HFFc6 (cell line): ENCODE measurements around the gene GP1BA. TPM values are rescaled to one million over a fixed set of nuclear protein-coding genes. Genes with fewer than 3 reads are reported as not detected.
"Not testable (repeated sequence)": the region's sequence is repeated elsewhere in the genome, so short reads cannot be mapped to it uniquely, and the experiment has no call there.

Experiments
- DNase-seq: peaks from one replicate; pipeline ENCODE4 v3.0.0-alpha.2; 2018
- H3K27ac Mint-ChIP-seq: 2 replicates; pipeline ENCODE4 v1.8.0; 2020; ENCODE audit warnings: mild to moderate bottlenecking, mixed read lengths
- H3K27me3 Mint-ChIP-seq: 2 replicates; pipeline ENCODE4 v1.8.0; 2021; ENCODE audit warnings: mild to moderate bottlenecking, moderate library complexity, mixed read lengths; ENCODE audit not compliant: insufficient read depth
- H3K36me3 Mint-ChIP-seq: 2 replicates; pipeline ENCODE4 v1.8.0; 2021; ENCODE audit warnings: low read depth, mixed read lengths
- H3K4me1 Mint-ChIP-seq: 2 replicates; pipeline ENCODE4 v1.8.0; 2020; ENCODE audit warnings: low read depth, mixed read lengths
- H3K4me3 Mint-ChIP-seq: 2 replicates; pipeline ENCODE4 v1.8.0; 2020; ENCODE audit warnings: mild to moderate bottlenecking, moderate library complexity, mixed read lengths
- H3K9me3 Mint-ChIP-seq: 2 replicates; pipeline ENCODE4 v1.8.0; 2020; ENCODE audit warnings: mild to moderate bottlenecking, mixed read lengths
- total RNA-seq, 6 experiments: library from RNA; stranded (reverse); fragmentation: NEBNext Ultra II Directional; extraction: Animal tissue kit (Norgen Biotek cat#: 25700); gene quantifications; 2 replicates in 1 of 6; 3 replicates in 5 of 6; pipeline ENCODE4 v1.2.3, GENCODE V29; 2021
- TF ChIP-seq, protein P1 (sequence below): fragments of 200-600 bp; sonication (generic); IDR thresholded peaks from 2 replicates; pipeline ENCODE4 v1.5.0; 2021; ENCODE audit warnings: antibody characterized with exemption, mild to moderate bottlenecking

Gene GP1BA
- total RNA-seq, 6 experiments from 2014 or later = not detected

DNA sequence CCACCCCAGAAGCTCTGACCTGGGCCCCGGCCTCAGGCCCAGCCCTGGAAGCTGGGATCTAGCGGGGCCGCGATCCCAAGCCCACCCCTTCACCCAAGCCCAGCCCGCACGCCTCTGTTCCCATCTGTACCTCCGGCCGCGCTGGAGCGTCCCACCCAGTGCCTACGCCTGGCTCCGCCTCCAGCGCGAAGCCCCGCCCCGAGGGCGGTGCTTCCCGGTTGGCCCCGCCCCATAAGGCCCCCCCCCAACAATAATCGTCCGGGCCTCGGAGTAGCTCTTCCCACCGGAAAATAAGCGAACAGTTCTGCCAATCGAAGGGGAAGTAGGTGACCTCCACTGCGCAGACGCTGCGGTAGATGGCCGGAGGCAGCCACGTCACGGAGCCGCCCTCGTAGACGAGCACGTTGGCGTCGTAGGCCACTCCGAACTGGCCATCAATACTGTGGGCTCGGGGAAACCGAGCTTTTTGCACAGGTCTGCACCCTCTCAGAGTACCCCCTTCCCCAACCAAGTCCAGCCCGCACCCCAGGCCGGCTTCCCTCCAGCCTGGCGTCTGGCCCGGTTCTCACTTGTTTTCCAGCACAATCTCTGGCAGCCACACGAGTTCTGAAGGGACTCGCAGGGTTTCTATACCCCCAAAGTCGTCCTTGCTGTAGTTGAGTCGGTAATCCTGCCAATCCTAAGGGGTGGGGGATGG lies 30.3 kb upstream of the GP1BA start:
- Mint-ChIP-seq H3K27me3 (peaks cover 8% of the 10 kb centered on the region), H3K9me3 (no peaks in the 10 kb centered on the region), H3K4me1 (peaks cover 6% of the 10 kb centered on the region; the same call in 1 of the 2 replicates), H3K27ac (no peak overlapping the region), H3K4me3 (no peak overlapping the region), H3K36me3 (no peaks in the 10 kb centered on the region)
- TF ChIP-seq, protein P1, sequence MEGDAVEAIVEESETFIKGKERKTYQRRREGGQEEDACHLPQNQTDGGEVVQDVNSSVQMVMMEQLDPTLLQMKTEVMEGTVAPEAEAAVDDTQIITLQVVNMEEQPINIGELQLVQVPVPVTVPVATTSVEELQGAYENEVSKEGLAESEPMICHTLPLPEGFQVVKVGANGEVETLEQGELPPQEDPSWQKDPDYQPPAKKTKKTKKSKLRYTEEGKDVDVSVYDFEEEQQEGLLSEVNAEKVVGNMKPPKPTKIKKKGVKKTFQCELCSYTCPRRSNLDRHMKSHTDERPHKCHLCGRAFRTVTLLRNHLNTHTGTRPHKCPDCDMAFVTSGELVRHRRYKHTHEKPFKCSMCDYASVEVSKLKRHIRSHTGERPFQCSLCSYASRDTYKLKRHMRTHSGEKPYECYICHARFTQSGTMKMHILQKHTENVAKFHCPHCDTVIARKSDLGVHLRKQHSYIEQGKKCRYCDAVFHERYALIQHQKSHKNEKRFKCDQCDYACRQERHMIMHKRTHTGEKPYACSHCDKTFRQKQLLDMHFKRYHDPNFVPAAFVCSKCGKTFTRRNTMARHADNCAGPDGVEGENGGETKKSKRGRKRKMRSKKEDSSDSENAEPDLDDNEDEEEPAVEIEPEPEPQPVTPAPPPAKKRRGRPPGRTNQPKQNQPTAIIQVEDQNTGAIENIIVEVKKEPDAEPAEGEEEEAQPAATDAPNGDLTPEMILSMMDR = no peak
- DNase-seq = no peak

DNA sequence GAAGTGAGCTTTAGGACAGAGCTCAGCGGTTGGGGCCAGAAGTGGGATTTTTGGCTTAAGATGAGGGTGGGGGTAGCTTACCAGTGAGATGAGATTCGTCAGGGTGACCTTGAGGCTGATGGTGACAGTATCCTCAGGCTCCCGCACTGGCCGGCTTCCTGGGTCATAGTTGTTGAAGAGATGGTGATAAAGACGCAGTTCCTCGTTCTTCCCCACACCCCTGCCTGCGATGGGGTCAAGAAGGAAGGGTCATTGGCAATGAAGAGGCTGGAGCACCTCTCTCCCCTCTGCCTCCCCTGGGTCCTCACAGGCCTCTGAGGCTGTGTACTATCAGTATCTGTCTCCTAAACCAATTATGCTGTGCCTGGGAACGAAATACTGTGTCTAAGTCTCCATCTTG lies 29.5 kb upstream of the GP1BA start:
- TF ChIP-seq, protein P1 = no peak
- no peaks in the 10 kb centered on the region for H3K9me3 Mint-ChIP-seq
- no peaks in the 10 kb centered on the region for H3K36me3 Mint-ChIP-seq
- peaks cover 6% of the 10 kb centered on the region; the same call in 1 of the 2 replicates for H3K4me1 Mint-ChIP-seq
- peaks cover 10% of the 10 kb centered on the region for H3K27me3 Mint-ChIP-seq
- no peak for DNase-seq
- no peak overlapping the region for H3K4me3 Mint-ChIP-seq
- H3K27ac Mint-ChIP-seq = no peak overlapping the region

DNA sequence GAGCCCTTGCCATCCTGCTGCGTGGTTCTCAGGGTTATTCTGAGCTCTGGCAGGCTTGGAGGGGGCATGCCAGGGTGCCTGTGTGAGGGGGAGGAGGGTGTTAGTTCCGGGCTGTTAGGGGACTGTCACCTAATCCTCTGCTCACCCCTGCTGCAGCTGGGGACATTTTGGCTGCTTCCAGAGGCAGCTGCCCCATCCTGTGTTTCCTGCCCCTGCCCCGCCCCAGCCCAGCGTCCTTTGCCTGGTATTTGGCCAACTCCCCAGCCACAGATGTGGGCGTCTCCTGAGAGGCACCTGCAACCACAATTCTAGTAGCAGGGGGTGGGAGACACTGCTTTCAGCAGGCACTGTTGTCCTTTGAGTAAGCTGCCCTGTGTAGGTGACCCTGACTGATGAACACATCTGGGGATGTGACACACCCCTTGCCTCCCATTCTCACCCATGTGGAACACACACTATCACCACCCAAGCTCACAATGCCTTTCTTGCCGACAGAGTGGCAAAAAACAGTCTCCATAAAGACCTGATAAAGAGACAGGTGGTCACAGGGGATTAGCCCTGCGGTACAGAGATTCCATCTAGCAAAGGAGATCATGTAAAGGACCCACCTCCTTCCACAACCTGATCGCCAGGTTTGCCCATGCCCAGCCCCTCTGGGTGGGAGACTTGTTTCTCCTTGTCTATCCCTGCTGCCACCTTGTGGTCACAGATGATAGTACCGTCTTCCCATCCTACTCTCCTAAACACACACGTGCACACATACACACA lies 28.8 kb upstream of the GP1BA start, which contains the start of gene CHRNE:
Gene CHRNE, minus strand, starts transcription at position 48 of the 768 bp plus-strand sequence. Its CDS starts 35 bp downstream, at position 13.
- no peak within 1 kb of the TSS for H3K4me3 Mint-ChIP-seq
- no peak within 1 kb of the TSS for H3K27ac Mint-ChIP-seq

DNA sequence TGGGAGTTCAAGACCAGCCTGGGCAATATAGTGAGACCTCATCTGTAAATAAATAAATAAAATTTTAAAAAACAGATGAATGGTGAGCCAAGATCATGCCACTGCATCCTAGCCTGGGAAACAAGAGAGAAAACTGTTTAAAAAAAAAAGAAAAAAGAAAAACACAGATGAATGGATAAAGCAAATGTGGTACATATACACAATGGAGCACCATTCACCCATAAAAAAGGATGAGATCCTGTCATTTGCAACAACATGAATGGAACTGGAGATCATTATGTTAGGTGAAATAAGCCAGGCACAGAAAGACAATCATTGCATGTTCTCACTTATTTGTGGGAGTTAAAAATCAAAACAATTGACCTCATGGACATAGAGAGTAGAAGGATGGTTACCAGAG lies 25.4 kb upstream of the GP1BA start:
- not testable (repeated sequence) for DNase-seq, H3K27me3 Mint-ChIP-seq, H3K27ac Mint-ChIP-seq, H3K36me3 Mint-ChIP-seq, H3K4me1 Mint-ChIP-seq, H3K9me3 Mint-ChIP-seq, H3K4me3 Mint-ChIP-seq

More for the DNA sequence above, 28.8 kb upstream of the GP1BA start, which contains the start of gene CHRNE:
- H3K9me3 Mint-ChIP-seq = no peaks in the 10 kb centered on the region
- peaks cover 8% of the 10 kb centered on the region for H3K27me3 Mint-ChIP-seq
- DNase-seq = peak; percentile 58
- H3K4me1 Mint-ChIP-seq = peaks cover 6% of the 10 kb centered on the region; the same call in 1 of the 2 replicates
- H3K36me3 Mint-ChIP-seq = no peaks in the 10 kb centered on the region
- TF ChIP-seq, protein P1 = peak; percentile 90

DNA sequence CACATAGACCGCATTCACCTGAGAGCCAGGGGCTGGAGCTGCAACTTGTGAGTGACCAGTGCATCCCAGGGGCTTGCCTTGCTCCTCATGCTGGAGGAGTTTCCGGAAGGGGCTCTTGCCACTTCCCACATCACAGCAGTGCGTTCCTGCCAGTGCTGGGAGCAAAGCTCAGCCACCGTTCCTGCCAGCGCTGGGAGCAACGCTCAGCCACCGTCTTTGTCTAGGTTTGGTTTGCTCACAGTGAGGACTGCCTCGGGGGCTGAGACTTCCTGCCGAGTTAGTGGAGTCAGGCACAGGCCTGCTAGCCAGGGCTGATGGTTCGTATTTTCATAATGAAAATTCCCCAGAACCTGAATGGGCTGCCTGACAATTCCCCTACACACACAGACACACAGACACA lies 23.8 kb upstream of the GP1BA start:
- Mint-ChIP-seq H3K27ac (no peak overlapping the region), H3K9me3 (no peaks in the 10 kb centered on the region), H3K36me3 (no peaks in the 10 kb centered on the region), H3K27me3 (peaks cover 4% of the 10 kb centered on the region), H3K4me3 (no peak overlapping the region), H3K4me1 (peaks cover 3% of the 10 kb centered on the region; the same call in 1 of the 2 replicates)
- DNase-seq = peak; percentile 26
- TF ChIP-seq, protein P1 = no peak
